NCI-H1048 (cell line): ENCODE results near the gene ANKRD65.
"Not testable (repeated sequence)": the region's sequence is repeated elsewhere in the genome, so short reads cannot be mapped to it uniquely, and the experiment has no call there.

ENCODE experiments used
- DNase-seq: peaks from one replicate; lab custom pipeline; 2025; lab: John Stamatoyannopoulos, UW

Gene ANKRD65

DNA sequence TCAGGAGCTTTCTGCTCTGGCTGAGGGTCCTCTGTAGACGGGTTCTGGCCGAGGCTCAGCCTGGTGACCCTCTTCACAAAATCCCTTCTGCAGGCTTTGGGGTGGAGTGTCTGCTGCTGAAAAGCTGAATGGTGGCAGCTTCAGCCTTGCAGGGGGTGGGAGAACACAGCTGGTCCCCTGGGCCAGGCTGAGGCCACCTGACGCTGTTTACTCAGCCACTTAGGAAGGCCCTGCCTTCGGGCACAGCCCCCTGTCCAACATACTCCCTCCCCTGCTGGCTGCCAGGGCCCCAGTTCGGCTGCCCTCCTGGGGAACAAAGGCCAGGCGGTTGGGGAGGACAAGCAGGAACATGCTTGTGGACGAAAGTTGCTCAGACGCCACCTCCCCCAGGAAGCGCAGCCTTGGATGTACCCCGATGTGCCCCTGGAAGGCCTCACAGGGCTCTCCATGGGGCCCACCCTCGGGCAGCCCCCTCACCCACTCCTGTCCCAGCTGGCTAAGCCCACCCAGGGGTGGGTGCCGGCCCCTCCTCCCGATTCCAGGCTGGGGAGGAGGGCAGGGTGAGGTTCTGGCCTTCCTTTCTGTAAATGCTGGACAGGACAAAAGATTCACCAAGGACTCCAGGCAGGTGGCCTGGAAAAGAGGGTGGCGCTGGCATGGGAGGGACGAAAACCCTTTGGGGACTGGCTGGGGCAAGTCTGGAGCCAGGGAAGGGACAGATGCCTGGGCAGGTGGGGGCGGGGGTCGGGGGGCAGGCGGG is at the start of gene ANKRD65:
TSS of gene ANKRD65 (minus strand) at position 130 of the 760 bp plus-strand sequence. CDS start 271 bp downstream, outside the sequence.
- no peak for DNase-seq

DNA sequence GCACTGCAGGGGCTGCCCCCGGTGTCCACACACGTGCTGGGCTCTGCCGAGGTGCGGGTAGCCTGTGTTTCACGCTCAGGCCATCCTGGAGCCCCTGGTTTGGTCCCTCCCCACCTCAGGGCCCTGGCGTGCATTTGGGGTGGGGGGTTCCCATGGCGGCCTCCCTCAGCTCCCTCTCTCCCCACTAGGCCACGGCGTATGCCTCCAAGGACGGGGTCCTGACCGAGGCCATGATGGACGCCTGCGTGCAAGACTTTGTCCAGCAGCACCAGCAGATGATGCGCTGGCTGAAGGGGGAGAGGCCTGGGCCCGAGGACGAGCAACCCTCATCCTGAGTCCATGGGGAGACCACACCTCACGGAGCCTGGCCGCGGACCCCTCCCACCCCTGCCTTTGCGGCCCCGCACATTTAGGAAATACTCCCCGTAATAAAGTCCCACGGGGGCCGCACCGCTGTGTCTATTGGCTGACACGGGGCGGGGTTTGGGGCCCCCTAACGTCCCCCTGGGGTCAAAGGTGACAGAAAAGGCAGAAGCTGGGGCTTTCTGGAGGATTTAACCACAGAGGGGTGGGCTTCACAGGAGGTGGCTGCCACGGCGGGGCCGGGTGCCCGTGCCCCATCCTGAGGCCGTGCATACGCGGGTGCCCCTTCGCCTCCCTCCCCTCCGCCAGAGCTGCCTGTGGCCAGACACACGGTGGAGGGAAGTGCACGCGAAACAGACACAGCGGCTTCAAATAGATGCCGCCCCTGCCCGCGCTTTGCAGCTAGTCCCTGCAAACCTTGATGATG is 47.3 kb upstream of the ANKRD65 start:
- DNase-seq: not testable (repeated sequence)

DNA sequence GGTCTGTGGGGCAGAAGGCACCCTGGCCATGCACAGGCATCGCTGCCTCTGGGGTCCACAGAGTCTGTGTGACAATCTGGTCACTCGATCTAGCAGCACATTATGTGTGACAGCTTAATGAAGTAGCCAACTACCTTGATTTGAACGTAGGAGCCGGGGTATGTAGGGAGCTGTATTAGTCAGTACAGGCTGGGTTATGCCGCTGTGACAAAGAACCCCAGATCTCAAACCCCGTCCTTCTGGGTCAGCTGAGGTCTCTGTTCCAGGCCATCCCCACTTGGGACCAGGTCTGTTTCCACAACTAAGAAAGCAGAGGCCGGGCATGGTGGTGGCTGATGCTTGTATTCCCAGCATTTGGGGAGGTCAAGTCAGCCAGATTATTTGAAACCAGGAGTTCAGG is 42.2 kb upstream of the ANKRD65 start:
- DNase-seq: no peak

DNA sequence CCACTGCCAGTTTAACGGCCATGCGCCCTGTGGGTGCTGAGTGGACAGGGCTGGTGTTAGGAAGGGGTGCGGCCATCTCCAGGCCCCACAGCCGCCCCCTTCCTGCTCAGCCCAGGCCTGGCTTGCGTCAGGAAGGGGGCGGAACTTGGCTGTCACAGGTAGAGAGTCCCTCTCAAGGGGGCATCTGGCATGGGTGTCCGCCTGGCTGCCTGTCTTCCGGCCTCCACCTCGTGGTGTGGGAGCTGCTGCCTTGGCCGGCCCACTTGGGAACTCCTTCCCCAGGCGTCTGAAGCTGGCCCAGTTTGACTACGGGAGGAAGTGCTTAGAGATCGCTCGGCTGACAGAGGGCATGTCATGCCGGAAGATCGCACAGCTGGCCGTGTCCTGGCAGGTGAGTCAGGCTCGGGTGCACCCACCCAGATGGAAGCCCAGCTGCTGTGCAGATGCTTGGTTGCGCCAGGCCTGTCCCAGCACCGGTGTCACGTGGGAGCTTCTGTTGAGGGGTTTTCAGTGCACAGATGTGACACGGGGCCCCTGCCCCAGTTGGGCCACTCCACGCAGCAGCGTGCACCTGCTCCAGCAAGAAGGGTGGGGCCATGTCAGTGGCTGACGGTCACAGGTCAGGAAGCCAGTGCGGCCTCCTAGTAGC is 41.4 kb upstream of the ANKRD65 start:
- DNase-seq: no peak

DNA sequence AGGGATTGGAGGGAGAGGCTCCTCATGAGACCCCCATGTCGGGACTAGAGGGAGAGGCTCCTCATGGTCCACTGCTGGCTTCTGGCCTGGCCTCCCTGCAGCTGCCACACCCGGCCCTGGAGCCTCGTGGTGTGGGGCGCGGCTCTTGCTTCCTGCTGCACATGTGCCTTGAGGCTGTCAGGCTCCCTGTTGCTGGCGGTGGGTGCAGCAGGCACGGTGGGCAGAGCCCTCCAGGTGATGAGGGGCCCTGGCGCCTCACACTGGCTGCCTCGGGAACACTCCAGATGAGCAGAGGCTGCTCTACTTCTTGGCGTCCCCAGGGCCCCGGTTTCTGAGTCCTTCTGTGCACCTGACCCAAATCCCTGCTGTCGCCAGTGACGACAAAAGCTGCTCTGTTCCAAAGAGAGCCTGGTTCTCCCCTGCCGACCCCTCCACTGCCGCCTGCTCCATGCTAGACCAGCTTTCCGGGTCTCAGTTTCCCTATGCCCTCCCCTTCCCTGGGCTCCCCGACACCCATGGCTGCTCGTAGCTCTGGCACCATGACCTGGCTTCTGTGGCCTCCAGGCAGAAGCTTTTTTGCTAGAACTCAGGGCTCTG is 40.7 kb upstream of the ANKRD65 start:
- no peak for DNase-seq

DNA sequence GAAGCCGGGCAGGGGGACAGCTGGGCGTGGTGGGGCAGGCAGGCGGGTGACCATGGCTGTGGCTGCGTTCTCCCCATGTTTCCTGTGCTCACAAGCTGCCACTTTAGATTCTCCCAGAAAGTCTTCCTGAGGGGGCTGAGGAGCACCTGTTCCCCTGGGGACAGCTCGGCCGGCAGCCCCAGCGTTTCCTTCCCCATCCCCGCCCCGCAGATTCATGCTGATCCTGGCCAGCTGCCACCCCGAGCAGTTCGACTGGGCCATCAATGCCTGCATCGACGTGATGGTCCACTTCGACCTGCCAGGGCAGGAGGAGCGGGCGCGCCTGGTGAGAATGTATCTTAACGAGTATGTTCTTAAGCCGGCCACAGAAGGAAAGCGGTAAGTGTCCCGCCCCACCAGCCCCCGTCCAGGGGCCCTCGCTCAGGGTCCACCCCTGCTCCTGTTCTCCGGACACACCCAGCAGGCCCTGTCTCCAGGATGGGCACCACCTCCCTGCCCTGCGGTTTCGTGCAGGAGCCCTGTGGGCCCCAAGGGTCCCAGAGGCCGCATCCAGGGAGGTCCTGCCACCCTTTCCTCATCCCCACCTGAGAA is 39.6 kb upstream of the ANKRD65 start:
- DNase-seq: no peak

DNA sequence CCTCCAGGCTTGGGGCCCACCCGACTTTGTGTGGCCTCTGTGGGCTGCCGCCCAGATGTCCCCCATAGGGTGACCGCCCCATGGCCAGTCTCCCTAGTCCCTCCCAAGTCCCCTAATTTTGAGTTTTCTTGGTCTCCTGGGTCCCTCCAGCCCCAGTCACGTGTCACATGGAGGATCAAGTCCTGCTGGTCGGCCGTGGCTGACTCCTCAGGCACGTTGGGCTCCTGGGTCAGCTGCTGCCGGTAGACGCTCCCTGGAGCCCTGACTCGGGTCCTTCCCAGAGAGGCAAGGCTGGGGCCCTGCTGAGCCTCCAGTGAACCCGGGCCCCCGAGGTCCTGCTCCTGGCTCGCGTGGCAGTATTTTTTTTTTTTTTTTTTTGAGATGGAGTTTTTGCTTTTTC is 38.6 kb upstream of the ANKRD65 start:
- not testable (repeated sequence) for DNase-seq

DNA sequence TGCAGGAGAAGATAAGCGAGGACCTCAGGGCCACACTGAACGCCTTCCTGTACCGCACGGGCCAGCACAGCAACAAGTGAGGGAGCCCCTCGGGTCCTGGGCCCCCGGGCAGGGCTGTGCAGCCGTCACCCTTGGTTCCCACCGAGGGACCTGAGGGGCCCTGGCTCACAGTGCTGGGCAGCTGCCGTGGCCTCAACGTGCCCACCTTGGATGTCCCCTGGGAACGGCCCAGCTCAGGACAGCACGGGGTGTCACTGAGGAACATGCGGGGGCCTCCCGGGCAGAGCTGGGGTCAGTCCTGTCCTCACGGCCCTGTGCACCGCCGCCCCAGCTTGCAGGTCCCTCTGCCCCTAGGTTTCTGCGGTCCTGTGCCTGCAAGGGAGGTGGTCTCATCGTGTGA is 38.1 kb upstream of the ANKRD65 start:
- DNase-seq: not testable (repeated sequence)

DNA sequence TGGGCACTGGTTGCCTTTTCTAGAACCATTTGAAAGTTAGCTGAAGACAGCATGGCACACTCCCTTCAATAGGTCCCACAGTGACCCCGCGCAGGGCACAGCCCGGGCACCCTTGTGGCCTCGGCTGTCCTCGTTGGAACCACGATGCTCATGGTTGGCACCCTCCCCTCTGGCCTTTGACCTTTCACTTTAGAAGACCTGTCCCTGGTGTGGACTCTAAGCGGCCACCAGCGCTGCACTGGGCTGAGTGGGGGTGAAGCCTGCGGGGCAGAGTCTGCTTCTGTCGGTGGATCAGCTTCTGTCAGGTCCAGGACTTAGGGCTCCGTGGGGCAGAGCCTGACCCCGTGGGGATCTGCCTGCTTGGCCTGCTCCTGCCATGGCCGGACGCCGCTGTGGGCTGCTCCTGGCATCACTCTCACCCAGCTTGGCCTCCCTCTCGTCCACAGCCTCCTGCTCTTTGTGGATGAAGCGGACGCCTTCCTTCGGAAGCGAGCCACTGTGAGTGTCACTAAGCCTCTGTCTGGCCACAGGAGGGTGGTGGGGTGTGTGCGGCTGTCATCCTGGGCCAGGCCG is 35.7 kb upstream of the ANKRD65 start:
- not testable (repeated sequence) for DNase-seq

DNA sequence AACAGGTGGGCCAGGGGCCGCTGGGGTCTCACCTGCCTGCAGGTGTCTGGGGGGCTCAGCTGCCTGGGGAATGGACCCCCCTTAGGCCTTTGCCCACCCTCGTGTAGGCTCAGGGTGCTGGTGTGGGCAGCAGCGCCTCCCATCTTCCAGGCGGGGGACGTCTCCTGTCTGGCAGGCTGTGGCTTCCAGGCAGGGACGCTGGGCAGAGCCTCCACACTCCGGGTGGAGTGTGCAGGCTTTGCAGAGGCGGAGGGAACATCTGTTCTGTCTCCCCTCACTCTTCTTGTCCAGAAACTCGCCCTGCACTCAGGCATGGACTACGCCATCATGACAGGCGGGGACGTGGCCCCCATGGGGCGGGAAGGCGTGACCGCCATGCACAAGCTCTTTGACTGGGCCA is 34.9 kb upstream of the ANKRD65 start:
- not testable (repeated sequence) for DNase-seq

DNA sequence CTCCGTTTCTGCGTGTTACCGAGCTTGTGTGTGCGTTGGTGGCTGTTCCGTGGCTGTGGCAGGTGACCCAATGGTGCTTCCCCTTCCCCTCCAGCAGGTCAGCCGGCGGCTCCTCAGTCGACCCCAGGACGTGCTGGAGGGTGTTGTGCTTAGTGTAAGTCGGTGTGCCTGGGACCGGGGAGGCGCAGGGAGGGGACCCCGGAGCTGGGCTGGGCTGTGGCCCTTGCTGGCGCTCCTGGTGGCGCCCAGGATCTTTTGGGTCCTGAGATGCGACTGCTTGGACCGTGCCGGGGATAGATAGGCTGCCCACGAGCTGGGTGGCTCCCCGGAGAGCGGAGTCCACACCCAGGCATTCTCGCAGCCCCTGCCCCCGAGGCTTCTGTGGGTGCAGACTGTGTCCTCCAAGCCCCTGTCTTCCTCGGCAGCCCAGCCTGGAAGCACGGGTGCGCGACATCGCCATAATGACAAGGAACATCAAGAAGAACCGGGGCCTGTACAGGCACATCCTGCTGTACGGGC is 34.3 kb upstream of the ANKRD65 start:
- no peak for DNase-seq

DNA sequence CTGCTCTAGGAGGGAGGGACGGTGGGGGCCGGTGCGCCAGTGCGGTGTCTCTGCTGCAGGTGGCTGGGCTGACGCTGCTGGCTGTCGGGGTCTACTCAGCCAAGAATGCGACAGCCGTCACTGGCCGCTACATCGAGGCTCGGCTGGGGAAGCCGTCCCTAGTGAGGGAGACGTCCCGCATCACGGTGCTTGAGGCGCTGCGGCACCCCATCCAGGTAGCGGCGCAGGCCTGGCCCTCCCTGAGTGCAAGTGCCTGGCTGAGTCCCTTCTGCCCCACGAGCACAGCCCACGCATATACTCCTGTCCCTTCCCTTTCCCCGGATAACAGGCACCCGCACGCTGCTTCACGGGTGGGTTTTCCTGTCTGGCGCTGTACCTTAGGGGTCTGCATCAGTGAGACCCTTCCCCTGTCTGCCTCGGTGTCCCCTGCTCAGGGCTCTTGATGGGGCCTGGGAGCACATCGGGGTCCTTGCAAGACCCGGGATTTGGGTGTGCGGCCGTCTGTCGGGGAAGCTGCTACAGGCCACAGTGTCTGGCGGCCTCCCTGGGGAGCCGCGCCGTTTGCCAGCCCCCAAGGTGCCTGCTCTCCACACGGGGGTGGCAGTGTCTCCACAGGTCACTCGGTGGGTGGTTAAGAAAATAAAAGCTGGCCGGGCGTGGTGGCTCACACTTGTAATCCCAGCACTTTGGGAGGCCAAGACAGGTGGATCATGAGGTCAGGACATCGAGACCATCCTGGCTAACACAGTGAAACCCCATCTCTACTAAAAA is 33.4 kb upstream of the ANKRD65 start:
- not testable (repeated sequence) for DNase-seq

DNA sequence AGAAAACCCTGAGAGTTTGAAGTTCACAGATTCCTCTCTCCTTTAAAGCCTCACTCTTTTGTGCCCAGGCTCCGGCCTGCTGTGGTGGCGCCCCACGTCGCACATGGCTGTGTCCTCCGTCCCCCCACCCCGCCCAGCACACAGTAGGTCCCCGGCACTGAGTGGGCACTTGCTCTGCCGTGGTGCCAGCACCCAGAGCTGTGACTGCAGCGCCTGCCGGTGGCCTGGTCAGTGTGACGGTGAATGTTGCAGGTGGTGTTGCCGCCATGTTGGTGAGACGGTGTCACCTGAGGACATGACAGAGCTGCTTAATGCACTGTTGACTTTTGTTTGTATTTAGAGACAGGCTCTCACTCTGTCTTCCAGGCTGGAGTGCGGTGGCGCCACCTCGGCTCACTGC is 31.8 kb upstream of the ANKRD65 start:
- no peak for DNase-seq

DNA sequence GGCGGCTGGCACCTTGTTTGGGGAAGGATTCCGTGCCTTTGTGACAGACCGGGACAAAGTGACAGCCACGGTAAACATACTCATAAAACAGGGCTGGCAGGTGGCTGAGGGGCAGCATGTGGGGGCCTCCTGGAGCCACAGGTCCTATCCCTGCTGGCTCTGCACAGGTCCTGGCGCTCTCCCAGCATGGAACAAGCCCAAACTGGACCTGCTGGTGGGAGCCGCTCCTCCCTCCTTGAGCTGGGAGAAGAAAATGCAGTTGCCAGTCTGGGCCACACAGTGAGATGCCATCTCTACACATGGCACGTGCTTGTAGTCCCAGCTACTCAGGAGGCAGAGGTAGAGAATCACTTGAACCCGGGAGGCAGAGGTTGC is 31.3 kb upstream of the ANKRD65 start:
- DNase-seq: not testable (repeated sequence)

DNA sequence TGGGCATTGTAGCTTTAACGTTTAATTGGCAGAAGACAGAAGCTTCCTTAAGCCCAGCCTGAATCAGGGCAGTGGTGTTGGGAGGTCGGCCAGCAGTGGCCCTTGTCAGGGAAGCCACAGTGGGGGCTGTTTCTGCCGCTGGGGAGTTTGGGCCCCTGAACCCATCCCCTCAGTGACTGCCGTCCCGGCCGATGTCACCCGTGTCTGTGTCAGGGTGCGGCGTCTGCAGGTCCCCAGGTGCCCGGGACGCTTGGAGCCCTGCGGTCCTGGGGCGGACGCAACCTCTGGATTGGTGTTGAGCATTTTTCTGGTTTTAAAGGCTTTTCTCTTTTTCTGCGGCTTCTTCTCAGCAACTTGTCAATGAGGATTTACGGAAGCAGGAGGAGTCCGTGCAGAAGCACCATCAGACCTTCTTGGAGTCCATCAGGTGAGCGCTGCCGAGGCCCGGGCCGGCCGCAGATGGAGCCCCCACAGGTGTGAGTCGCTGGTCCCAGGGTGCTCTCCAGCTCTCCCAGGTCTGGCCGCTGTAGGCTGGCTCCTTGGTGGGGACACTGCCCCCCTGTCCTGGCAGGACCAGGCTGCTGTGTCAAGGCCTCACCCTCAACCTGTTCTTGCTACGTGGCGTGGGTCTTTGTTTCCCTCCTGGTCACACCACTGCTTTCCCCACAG is 30.8 kb upstream of the ANKRD65 start:
- no peak for DNase-seq

DNA sequence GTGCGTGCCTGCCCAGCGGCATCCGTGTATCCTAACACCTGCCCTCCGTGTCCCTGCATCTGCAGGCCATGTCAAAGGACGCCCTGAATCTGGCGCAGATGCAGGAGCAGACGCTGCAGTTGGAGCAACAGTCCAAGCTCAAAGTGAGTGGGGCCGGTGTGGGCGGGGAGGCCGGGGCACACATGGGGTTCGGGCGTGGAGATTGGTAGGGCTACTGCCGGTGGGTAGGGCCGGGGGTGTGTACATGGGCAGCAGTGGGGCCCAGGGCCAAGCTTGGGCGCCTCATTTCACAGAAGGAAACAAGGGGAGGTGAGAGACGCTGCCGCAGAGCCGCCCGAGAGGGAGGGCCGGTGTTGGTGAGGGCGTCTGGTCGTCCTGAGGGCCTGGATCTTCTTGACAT is 29.5 kb upstream of the ANKRD65 start:
- not testable (repeated sequence) for DNase-seq

DNA sequence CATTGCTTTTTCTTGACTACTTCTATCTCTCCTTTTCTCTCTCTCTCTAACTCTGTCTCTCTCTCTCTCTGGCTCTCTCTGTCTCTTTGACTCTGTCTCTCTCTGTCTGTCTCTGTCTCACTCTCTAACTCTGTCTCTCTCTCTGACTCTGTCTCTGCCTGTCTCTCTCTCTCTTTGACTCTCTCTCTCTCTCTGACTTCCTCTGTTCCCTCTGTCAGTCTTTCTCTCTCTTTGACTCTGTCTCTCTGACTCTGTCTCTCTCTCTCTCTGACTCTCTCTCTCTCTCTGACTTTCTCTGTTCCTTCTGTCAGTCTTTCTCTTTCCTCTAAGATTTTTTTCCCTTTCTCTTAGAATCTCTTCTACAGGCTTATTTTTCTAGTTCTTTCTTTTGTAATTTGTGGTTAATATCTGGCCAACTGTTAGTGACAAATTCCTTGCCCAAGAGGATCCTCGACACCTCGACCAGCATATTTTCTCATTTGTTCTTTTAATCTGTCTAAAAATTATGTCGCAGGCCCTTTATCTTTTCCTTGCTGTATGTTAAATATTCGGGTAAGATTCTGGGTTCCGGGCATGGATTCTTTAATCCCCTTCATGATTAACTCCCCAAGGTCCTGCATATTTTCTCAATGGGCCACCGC is 28.1 kb upstream of the ANKRD65 start, which contains the start of gene ATAD3C:
TSS of gene ATAD3C (plus strand) at position 591 of the 641 bp plus-strand sequence. CDS start 995 bp downstream, outside the sequence.
- no peak for DNase-seq

DNA sequence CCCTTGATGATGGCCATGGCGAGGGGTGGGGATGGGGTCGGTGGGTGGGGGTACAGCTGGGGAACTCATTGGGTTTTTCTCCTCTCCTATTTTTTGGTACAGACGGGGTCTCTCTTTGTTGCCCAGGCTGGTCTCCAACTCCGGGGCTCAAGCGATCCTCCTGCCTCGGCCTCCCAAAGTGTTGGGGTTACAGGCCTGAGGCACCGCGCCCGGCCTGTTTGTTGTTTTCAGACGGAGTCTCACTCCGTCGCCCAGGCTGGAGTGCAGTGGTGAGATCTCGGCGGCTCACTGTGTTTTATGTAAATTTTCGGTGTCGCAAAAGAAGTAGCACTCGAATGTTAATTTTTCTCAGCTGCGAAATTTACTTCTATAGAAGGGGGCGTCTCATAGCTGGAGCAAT is 25.6 kb upstream of the ANKRD65 start:
- DNase-seq: not testable (repeated sequence)

DNA sequence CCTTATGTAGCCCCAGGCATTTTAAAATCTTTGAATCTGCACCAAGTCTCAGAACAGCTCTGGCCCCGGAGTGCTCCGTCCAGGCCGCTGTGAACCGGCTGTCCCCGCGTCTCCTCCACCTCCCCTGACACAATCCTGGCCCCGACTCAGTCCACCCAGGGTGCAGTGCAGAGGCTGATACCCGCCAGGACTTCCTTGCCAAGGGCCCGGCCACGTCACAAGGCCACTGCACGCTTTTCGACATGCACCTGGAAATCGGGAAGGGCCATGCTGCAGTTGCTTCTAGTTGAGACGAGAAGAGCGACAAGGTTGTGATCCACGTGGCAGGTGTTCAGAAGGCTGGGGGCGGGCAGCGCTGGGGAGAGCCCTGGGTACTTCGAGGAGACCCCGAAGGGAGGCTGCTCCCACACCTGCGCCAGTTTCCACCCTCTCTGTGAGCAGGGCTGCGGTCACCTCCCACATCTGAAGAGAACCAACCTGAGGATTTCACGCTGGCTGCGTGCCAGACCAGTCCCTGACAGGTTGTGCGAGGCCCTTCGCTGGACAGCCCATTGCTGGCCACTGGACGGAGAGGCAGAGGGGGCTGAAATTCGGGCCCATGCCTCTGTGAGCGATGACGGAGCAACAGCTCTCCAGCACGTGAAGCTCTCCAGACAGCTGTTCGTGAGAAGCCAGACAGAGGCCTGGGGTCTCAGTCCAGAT is 21.1 kb upstream of the ANKRD65 start:
- DNase-seq: no peak
